COLO829 (cell line): Measurements from ENCODE around the gene AVEN.
"Not testable (repeated sequence)": the region's sequence is repeated elsewhere in the genome, so short reads cannot be mapped to it uniquely, and the experiment has no call there.

Experiments
- DNase-seq: peaks from one replicate; pipeline ENCODE4 v3.0.0; 2012; ENCODE audit warnings: low spot score

Gene AVEN

GRCh38 chr15:34038023-34038870 is 757 bp downstream of the AVEN start:
- peak; percentile 27 for DNase-seq

- no peak for DNase-seq
Observed at GRCh38 chr15:34031987-34032760, 6.8 kb downstream of the AVEN start.

GRCh38 chr15:34027606-34028005 is 11.4 kb downstream of the AVEN start:
- DNase-seq, result no peak

- DNase-seq, result no peak
Observed at GRCh38 chr15:34025252-34025651, 13.8 kb downstream of the AVEN start.

GRCh38 chr15:34023907-34024306 is 15.1 kb downstream of the AVEN start:
- no peak for DNase-seq

GRCh38 chr15:34019369-34019990 is 19.5 kb downstream of the AVEN start:
- no peak for DNase-seq

- DNase-seq, result not testable (repeated sequence)
Observed at GRCh38 chr15:34018738-34019137, 20.3 kb downstream of the AVEN start.

- no peak for DNase-seq
Observed at GRCh38 chr15:34018021-34018645, 20.9 kb downstream of the AVEN start.

- no peak for DNase-seq
Observed at GRCh38 chr15:34014556-34014955, 24.4 kb downstream of the AVEN start.

GRCh38 chr15:34013746-34014145 is 25.3 kb downstream of the AVEN start:
- DNase-seq, result no peak

GRCh38 chr15:34012461-34013028 is 26.5 kb downstream of the AVEN start:
- DNase-seq, result no peak

GRCh38 chr15:34011481-34011880 is 27.5 kb downstream of the AVEN start:
- DNase-seq, result no peak

GRCh38 chr15:34010921-34011320 is 28.1 kb downstream of the AVEN start:
- DNase-seq, result no peak

GRCh38 chr15:34009656-34010055 is 29.3 kb downstream of the AVEN start:
- no peak for DNase-seq

GRCh38 chr15:34006381-34006780 is 32.6 kb downstream of the AVEN start:
- DNase-seq, result no peak

GRCh38 chr15:34001536-34001935 is 37.5 kb downstream of the AVEN start:
- DNase-seq, result no peak

GRCh38 chr15:33995666-33996065 is 43.3 kb downstream of the AVEN start:
- DNase-seq, result not testable (repeated sequence)

GRCh38 chr15:33994005-33994615 is 44.9 kb downstream of the AVEN start:
- DNase-seq, result no peak

GRCh38 chr15:33988384-33988783 is 50.6 kb downstream of the AVEN start:
- no peak for DNase-seq

GRCh38 chr15:33987444-33987843 is 51.6 kb downstream of the AVEN start:
- no peak for DNase-seq

- no peak for DNase-seq
Observed at GRCh38 chr15:33985751-33986150, 53.3 kb downstream of the AVEN start.

GRCh38 chr15:33985287-33985686 is 53.7 kb downstream of the AVEN start:
- peak; percentile 2 for DNase-seq
